NCI-H774 (cell line): ENCODE data around the gene FAM184B.
A peak's percentile ranks its signal among the peaks of the same experiment; 100 is the strongest.
"Not testable (repeated sequence)": the region's sequence is repeated elsewhere in the genome, so short reads cannot be mapped to it uniquely, and the experiment has no call there.

Experiments
- DNase-seq: peaks from one replicate; lab custom pipeline; 2025; lab: John Stamatoyannopoulos, UW

The FAM184B gene

DNA sequence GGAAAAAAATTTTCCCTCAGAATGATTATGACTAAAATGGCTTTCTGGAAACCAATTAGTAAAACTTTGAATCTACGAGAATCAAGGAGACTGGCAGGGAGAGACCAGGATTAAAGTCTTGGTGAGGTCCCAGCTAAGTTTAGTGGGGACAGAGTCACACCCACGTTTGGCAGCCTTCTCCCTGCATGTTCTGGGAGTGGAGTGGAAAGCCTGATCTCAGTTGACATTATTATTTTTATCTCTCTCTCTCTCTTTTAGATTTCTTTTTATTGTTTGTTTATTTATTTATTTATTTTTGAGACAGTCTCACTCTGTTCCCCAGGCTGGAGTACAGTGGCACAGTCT lies 99.2 kb downstream of the FAM184B start:
- DNase-seq, result no peak

DNA sequence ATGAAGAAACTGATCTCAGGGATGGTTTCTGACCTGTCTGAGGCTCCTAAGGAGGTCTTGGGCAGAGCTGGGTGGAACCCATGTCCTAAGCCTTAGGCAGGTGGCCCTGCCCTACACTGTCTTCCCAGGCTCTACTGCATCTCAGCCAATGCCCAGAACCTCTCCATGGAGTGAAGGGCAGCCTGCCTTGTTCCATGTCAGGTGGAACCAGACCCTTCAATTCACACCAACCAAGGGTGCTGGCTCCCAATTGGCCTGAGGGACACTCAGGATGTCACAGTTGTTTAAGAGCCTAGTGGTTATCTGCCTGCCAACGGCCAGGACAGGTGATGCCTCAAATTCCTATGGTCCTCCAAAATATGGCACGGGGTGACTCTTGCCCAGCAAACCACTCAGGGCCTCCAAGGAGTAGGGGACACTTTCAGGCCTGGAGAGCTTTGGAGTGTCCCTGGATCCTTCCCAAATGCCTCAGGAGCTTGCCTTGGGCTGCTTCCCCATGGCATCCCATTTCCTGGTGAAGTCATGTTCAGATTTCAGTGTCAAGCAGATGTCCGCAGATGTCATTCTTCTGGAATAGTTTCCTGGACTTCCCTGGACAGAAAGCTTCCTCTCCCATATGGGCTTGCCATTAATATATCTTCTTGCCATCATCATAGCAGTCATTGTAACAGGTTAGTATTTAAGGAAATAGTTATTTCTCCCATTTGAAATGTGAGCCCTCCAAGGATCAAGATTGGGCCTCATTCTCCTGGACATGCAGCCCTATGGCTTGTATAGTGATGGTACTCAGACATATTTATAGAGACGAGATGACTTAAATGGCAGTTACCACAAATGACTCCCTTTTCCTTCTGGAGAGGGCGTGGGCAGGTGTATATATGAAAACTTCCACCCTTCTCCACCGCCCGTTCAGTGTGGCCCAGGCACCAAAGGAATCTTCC lies 99.9 kb downstream of the FAM184B start:
- DNase-seq, result no peak

DNA sequence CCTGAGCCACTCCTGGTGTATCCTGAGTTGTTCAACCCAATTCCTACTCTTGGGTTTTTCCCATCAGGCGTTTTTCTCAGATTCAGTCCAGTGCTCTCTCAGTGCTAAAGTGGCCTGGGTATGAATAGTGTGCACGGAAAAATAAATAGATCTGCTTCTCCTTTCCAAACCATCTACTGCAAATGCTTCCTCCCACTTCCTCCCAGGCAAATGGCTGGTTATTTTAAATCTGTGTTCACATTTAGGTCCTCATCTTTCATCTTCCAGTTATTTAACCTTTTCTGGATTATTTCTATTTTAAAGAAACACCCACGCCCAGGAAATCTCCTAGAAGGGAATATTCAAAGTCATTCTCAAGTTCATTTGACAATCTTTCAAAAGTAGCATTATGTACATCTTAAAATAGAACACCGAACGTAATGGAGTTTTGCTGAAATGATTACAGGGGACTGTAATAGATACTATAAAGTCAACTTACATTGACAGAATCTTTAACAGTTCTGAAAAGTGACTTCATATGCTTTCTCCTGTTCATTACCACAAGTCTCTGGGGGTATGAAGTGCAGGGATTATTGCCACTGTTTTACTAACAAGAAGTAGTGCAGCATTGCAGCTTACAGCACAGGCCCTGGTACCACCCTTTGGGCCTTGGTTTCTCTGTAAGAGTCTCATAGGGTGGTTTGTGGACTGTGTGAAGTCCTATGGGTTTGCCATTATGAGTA lies 100.7 kb downstream of the FAM184B start:
- DNase-seq, result no peak

DNA sequence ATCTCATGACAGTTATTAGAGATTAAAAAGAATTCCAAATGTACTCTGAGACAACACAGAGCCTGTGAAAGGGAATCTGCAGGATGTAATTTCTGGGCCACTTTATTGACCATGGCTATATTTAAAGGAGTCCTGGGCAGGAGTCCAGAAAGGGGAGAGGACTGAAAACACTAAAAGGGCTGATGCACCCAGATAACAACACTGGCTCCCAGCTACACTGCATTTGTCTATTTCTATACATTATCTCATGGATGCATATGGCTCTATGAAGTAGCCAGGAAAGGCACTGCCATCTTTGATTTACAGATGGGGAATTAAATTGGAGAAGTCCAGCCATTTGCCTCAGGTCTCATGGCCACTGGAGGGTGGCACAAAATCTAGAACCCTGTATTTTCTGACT lies 111.0 kb downstream of the FAM184B start:
- DNase-seq, result no peak

DNA sequence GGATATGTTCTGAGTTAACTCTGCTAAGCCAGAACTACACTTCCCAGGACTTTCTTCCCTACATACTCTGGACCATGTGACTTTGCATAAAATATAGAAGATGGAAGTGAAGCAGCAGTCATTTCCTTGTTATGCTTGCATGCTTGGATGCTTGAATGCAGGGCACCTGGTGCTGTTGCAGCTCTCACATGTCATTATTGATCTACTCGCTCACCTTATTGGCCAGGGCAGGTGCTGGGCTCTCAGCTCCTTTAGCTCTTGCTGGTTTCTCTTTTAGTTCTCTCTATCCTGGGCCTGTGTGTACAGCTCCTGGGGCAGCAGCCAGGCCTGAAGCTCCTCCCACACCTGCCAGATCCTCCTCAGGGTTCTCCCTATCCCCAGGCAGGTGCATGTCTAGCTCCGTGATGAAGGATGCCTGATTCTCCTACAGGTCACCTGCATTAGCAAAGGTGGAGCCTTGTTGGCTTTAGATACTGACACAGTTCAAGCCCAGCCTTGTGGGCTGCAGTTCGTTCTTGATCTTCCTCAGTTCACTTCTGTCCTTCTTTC lies 113.7 kb downstream of the FAM184B start:
- DNase-seq, result peak; percentile 67

DNA sequence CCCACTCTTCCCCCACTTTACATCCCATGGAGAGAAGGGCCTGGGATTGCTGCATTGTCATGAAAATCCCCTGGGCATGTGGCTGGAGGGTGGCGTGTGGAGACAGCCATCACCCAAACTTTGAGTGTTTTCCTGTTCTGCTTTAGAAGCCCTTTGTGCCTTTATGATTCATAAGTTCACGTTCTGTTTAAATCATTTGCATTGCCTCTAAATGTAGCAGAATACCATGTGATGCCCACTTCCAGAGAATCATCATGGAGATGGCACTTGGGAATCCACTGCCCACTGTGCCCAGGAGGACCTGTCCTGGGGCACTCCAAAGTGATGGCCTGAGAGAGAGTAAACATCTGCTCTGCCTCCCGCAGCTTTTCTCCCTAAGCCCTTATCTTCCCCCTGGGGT lies 114.2 kb downstream of the FAM184B start:
- no peak for DNase-seq

DNA sequence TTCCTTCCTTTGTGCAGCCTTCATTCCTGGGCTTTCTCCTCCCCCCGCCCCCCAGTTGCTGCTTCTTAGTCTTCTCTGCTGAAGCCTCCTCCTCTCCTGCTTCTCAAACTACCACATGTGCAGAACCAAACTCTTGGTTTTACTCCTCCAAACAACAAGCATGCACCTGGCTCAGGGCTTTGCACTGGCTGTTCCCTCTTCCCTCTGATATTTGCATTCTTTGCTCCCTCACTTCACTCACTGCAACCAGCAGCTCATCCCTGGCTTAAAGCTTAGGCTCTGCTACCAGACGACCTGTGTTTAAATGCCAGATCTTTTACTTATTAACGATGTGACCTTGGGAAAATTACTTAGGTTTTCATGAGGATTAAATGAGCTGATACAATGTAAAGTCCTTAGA lies 115.6 kb downstream of the FAM184B start:
- no peak for DNase-seq

DNA sequence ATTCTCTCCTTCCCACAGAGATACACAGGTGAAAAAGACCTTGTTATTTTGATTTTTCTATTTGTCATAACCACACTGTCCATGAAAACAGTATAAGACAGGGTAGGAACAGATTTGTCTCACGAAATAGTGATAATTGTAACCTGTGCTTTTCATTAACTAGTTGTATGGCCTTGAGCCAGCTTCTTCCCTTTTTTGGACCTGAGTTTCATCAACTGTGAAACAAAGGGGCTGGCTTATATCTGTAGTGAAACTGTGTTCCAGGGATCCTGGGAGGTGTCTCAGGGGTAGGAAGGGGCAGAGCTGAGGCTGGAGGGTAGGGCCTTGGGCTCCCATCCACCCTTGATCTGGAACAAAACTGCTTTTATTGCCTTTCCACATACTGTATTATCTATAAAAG lies 116.1 kb downstream of the FAM184B start:
- DNase-seq, result no peak

DNA sequence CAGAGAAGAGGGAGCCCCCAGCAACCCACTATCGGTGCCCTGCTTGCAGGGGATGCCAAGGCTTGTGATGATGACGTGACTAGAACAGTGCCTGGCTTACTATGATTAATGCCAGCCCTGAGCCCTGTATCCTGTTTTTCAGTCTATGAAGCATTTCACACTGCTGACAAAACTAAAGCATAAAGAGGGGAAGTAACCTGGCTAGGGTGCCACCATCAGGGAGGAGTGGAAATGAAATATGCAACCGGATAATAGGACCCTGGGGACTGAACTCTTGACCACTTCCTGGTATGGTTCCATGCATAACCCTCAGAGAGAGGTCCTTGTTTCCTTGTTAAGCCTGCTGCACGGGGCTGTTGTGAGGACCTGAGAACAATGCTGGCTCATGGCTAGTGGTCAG lies 116.7 kb downstream of the FAM184B start:
- DNase-seq, result no peak

DNA sequence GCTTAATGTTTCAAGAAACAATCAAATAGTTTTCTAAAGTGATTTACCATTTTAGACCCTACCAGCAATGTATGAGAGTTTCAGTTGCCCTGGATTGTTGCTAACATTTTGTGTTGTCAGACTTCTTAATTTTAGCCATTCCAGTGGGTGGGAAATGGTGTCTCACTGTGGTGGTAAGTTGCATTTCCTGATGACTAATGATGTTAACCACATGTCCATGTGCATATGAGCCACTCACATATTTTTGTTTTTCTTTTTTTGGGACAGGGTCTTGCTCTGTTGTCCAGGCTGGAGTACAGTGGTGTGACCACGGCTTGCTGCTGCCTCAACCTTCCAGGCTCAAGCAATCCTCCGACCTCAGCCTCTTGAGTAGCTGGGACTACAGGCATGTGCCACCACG lies 118.7 kb downstream of the FAM184B start:
- DNase-seq, result no peak

DNA sequence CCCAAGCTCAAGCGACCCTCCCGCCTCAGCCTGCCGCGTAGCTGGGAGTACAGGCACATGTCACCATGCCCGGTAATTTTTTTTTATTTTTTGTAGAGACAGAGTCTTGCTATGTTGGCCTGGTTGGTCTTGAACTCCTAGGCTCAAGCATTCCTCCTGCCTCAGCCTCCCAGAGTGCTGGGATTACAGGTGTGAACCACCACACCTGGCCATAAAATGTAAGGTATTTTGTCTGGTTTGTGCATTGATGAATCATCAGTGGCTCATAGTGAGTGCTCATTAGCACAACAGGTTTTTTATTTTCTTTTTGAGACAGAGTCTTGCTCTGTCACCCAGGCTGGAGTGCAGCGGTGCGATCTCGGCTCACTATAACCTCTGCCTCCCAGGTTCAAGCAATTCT lies 122.2 kb downstream of the FAM184B start:
- not testable (repeated sequence) for DNase-seq

DNA sequence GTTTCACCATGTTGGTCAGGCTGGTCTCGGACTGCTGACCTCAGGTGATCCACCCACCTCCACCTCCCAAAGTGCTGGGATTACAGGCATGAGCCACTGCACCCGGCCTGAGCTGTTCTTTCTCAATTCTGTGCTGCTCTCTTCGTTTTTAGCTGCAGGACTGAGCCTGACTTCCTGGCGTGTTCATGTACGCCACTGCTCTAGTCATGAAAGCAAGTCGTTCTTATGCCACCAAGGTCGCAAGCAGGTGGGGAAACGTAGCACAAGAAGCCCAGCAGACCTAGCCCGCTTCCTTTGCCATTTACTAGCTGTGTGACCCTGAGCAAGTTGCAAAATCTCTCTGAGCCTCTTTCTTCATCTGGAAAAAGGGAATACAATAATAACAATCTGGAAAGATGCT lies 123.6 kb downstream of the FAM184B start:
- no peak for DNase-seq

DNA sequence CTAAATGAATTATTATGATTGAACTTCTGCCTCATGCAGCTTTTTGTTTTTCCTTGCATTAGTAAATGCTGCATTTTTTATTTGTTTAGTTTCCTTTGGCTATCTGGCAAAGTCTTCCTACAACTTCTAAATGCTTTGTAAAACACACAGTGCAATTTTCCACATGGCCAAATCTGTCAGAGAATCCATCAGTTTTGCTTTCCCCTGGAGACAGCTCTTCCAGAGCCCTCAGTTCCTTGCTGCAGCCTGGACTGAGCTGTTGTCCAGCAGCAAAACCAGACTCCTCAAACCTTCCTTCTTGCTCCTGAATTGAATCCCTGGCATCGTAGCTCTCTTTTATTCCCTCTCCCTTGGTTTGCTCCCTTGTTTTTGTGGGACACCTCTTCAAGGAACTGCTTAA lies 124.3 kb downstream of the FAM184B start:
- no peak for DNase-seq

DNA sequence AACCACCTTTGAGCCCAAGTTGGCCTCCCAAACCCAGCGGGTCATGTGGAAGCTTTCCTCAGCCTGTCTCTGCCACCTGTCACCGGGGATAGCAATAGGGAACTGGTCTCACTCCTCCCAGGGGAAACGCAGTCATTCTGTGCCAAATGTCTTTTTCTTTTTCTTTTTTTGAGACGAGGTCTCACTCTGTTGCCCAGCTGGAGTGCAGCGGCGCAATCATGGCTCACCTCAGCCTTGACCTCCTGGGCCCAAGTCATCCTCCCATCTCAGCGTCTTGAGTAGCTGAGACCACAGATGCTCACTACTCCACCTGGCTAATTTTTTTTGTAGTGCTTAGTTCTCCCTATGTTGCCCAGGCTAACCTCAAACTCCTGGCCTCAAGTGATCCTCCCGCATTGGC lies 126.7 kb downstream of the FAM184B start:
- no peak for DNase-seq

DNA sequence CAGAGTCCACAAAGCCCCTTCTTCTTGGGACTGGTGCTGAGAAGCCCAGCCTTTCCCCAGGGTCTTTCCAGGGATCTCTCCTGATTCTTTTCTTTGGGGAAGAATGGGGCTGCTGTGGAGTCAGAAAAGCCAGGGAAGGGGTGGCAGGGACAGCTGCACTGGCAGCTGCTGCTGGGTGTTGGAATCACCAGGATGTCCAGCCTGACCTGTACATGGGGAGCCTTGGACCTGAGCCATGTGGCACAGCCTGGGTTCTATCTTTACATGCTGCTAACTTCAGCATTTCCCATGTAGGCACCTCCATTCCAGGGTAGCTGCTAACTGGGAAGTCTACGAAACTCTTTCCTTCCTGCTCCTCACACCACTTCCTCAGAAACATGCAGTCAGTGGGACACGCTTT lies 131.0 kb downstream of the FAM184B start:
- no peak for DNase-seq

DNA sequence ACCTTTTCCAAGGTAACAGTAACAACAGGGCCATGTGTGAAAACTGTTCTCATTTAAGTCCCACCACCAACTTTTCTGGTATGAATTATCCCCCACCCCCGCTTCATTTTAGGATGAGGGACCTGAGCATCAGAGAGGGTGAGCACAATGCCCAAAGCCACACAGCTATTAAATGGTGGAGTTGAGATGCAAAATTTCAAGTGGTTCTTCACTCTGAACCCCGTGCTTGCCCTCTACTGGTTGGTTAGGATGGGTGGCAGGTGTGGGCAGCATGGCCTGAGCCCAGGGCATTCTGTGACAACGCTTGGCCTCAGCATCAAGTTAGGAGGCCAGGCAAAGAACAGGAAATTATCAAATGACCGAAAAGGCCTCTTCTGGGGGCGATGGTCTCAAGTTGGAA lies 133.5 kb downstream of the FAM184B start:
- no peak for DNase-seq

DNA sequence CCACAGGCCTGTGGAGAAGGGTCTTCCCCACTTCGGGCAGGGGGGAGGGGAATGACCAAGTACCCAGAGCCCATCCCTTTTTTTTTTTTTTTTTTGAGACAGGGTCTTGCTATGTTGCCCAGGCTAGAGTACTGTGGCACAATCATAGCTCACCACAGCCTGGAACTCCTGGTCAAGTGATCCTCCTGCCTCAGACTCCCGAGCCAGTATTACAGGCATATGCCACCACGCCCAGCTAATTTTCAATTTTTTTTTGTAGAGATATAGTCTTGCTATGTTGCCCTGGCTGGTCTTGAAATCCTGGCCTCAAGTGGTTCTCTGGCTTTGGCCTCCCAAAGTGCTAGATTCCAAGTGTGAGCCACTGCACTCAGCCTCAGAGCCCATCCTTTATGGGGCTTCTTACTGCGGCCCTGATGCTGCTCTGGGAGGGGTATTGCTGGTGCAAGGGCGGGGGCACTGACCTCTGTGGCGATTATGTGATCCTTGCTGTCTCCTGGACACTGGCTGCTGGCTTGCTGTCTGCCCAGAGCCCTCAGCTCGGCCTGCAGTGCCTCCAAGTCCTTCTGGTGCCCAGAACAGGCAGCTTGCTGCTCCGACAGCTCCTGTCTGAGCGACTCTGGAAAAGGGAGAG lies 134.1 kb downstream of the FAM184B start:
- DNase-seq, result no peak

DNA sequence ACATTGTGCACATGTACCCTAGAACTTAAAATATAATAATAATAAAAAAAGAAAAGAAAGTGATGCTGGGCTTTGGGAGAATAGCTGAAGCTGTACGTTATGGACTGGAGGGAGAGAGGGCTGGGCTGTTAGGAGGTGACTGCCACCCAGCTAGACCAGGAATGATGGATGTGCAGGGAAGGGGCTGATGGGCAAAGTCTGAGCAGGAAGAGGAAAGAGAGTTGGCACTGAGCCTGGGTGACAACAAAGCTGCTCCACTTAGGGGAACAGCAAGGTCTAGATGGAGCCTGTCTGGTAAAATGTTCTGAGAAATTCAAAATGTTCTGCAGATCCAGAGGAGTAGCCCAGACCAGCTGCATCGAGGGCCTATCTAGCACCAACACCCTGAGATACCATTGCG lies 134.7 kb downstream of the FAM184B start:
- no peak for DNase-seq

DNA sequence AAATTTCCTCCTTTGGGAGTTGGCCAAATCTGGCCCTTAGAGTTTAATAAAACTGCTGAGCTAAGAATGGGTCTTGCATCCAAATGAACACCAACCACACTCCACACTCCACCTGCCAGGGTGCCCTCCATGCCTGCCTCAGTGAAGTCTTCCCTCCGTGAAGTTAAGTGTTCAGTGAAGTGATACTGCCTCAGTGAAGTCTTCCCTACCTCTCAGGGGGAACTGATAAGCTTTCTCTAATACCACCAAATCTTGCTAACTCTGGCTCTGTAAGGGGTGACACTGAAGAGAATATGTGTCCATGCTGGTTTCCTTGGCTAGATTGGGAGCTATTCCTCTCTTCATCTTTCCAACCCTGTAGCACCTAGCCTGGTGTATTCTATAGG lies 139.0 kb downstream of the FAM184B start:
- no peak for DNase-seq

DNA sequence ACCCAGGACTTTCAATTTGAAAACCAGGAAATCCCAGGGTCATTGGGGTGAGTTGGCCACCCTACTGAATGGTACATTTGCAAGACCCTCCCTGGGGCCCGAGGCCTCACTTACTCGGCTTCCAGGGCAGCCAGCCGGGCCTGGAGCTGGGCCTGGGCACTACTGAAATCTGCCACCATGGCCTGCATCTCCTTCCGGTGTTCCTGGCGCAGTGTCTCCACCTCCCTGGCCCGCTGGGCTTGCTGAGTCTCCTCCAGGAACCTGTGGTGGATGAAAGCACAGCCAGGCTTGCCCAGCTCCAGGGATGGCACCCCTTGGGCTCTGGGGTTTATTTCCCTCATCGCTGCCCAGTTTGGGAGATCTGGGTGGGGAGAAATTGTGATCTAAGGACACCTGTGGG lies 142.3 kb downstream of the FAM184B start:
- no peak for DNase-seq

DNA sequence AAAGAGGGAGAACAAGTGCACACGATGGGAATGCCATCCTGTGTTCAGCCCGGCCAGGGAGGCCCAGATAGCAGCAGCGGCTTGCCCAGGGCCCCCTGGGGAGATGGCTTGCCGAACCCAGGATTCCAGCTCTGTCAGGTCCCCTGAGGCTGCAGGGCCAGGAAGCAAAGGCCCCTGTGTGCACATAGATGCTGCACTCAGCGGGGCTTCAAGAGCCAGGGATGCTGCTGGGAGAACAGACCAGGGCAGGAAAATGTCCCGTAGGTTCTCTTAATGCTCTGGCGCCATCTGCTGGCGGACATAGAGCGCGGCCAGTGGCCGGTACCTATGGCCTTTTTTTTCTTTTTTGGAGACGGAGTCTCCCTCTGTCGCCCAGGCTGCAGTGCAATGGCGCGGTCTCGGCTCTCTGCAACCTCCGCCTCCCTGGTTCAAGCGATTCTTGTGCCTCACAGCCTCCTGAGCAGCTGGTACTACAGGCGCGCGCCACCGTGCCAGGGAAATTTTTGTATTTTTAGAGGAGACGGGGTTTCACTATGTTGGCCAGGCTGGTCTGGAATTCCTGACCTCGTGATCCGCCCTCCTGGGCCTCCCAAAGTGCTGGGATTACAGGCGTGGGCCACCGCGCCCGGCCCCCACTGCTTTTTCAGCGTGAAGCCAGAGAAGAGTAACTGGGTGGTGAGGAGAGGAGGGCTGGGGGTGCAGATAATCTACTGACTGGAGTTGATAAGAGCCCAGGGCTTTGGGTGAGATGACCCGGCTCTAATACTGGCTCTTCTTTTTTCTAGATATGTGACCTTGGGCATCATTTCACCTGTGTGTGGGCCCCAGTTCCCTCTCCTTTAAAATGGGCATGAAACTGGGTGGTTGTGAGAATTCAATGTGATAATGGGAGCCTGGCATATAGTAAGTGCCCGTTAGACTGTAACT lies 144.5 kb downstream of the FAM184B start:
- DNase-seq, result peak; percentile 3

DNA sequence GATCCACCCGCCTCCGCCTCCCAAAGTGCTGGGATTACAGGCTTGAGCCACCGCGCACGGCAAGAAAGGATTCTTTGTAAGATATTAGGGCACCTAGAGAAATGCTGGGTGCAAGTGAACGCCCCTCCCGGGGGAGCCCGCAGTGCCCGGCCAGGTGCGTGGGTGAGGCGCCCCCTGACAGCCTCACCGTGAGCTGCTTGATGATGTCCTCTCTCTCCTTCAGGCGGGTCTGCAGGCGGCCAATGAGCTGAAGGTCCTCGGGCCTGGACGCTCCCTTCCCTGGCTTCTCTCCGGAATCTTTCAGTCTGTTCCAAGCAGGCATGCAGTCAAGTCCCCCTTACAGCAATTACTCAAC lies 145.1 kb downstream of the FAM184B start:
- DNase-seq, result no peak
